Stimulated activated CD4-positive, alpha-beta T cell treated with anti-CD3 and anti-CD28 coated beads, Interleukin-4, amount 100 ng/mL, for 48 hours (primary cell): ENCODE results near the gene OVCA2.
"Not testable (repeated sequence)": the region's sequence is repeated elsewhere in the genome, so short reads cannot be mapped to it uniquely, and the experiment has no call there.

ENCODE experiments used
- DNase-seq, 2 donors: peaks; one replicate each; pipeline ENCODE4 v3.0.0-alpha.2; 2020; ENCODE audit warnings: low read depth in 2 of 2

Gene OVCA2

DNA sequence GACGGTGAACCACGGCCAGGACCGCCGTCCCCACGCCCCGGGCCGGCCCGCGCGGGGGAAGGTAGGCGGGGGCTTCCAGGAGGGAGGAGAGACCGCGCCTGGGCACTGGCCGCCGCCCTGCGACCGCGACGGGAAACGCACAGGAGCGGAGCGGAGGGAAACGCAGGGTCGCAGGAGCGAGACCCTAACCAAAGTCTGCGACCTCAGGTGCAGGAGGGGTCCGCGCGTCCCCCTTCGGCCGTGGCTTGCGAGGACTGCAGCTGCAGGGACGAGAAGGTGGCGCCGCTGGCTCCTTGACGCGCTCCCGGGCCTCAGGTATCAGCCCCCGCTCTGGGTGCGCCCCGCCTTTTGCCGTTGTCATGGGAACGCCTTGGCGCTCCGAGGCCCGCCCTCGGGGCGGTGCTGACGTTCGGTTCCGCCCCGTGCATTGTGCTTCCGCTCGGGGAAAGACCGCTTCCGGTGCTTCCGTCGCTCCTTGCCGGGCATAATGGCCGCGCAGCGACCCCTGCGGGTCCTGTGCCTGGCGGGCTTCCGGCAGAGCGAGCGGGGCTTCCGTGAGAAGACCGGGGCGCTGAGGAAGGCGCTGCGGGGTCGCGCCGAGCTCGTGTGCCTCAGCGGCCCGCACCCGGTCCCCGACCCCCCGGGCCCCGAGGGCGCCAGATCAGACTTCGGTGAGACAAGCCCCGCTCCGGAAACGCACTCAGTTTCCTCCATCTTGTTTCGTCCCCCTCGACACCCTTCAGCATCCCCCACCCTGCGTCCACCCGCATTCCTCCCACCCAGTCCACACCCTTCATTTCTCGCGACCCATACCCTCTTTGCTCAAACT lies at the start of gene OVCA2:
TSS of gene OVCA2 (plus strand) at position 462 of the 829 bp plus-strand sequence. CDS start at position 488, 26 bp downstream.
- peak; percentile 95 for DNase-seq

DNA sequence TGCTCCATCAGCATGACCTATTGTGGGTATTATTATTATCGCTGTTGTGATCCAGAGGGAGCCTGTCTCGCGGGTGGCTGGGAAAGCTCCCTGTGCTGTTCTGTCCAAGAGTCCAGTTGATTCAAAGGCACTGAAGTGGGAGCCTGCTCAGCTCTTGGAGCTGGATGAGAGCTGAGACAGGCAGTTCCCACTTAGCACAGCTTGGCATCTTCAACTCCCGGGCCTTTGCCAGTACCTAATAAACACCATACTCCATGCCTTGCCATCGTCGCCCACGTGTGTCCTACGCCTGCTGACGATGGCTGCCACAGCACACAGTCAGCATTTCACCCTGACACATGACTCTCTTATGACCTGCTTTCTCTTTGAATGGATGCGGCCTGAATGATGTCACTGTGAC lies 49.3 kb upstream of the OVCA2 start:
- DNase-seq = no peak

DNA sequence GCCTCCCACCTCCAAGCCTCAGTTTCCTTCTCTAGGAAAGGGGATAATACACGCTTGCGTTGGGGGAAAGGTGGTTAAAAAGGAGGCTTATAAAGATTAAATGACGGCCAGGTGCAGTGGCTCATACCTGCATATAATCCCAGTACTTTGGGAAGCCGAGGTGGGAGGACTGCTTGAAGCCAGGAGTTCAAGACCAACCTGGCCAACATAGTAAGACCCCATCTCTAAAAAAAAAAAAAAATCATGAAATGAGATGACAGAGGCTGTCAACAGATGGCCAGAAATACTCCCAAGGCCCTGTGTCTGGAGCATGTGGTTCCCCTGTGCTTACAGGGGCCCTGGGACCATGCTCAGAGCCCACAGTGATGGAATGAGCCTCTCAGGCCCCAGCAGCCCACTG lies 47.1 kb upstream of the OVCA2 start:
- DNase-seq = no peak

DNA sequence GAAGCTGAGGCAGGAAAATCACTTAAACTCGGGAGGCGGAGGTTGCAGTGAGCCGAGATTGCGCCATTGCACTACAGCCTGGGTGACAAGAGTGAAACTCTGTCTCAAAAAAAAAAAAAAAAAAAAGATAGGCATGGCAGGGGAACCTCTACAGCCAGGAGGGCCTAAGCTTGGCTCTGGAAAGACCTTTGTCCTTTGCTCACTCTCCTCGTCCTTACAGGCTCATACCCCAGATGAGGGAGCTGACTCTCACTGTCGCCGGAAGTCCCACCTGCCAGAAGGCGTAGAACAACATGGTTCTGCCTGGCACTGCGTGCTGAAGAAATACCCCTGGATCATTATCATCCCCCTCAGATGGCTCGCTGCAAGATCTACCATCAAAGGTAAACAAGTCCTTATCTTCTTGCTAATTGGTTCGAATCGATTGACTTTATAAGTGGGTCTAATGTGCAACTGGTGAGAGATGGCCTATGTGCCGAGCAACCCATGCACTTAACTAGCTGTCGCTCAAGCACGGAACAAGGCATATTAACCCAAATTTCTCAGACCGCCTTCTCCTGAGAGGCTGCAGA lies 46.4 kb upstream of the OVCA2 start:
- DNase-seq = no peak

- DNase-seq = no peak
Observed at GRCh38 chr17:1995907-1996799, 45.7 kb upstream of the OVCA2 start.

GRCh38 chr17:1996800-1997288 lies 45.0 kb upstream of the OVCA2 start:
- no peak for DNase-seq

GRCh38 chr17:1997289-1997926 lies 44.4 kb upstream of the OVCA2 start:
- no peak for DNase-seq

GRCh38 chr17:1997927-1998742 lies 43.7 kb upstream of the OVCA2 start:
- DNase-seq = no peak

- DNase-seq = no peak
Observed at GRCh38 chr17:1999557-2000251, 42.1 kb upstream of the OVCA2 start.

DNA sequence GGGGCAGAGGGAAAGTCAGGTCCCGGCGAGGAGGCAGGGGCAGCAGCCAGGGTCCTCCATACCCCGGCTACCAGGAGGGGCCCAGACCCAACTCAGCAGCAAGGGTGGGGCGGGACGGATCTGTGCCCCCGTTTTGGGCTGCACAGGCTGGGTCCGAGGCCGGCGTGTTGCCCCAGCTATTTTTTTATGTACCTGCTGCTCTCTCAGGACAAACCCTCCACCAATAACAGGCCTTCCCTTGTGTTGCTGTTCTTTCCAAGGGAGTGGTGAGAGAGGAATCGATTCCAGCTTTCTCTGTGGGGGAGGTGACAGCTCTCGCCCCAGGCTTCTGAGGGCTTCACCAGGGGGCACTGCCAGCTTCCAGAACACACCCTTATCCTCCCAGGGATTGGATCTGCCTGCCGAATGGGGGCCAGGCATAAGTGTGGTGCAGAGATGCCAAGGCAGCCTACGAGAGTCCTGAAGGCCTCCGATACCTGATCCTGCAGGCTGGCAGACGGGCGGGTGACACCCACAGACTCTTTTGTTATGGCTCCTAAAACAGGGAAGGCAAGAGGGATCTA lies 39.0 kb upstream of the OVCA2 start:
- no peak for DNase-seq

DNA sequence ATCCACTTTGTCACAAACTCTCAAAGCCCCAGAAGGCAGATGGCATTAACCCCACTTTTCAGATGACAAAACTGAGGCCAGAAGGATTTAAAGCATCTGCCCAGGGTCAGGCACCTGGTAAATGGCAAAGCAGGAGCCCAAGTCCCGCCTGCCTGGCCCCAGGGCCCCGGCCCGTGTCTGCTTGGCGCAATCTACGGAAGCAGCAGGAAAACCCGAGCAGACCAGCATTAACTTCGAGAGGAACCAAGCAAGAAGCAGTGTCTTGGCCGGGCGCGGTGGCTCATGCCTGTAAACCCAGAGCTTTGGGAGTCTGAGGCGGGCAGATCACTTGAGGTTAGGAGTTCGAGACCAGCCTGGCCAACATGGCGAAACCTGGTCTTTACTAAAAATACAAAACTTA lies 38.3 kb upstream of the OVCA2 start:
- DNase-seq = no peak

DNA sequence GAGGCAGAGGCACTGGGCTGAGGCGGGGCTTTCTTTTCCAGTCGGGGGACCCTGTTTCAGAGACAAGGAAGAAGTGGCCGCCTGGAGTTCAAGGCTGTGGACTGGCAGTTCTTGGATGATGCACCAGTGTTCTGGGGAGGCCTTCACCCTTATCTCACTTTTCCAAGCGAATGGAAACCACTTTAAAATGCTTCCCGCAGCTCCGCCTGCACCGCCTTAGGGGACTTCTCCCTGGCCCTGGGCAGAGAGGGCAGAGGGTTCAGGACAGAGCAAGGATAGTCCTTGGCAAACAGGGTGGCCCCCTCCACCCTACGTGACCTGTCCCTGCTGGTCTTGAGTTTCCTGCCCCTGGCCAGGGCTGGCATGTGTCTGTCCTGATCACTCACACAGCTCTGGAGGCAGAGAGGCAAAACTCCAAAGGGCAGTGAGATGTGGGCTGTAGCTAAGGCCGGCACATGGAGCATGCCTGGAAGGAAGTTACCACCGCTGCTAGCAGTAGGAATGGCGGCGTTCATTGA lies 37.3 kb upstream of the OVCA2 start:
- DNase-seq = no peak

DNA sequence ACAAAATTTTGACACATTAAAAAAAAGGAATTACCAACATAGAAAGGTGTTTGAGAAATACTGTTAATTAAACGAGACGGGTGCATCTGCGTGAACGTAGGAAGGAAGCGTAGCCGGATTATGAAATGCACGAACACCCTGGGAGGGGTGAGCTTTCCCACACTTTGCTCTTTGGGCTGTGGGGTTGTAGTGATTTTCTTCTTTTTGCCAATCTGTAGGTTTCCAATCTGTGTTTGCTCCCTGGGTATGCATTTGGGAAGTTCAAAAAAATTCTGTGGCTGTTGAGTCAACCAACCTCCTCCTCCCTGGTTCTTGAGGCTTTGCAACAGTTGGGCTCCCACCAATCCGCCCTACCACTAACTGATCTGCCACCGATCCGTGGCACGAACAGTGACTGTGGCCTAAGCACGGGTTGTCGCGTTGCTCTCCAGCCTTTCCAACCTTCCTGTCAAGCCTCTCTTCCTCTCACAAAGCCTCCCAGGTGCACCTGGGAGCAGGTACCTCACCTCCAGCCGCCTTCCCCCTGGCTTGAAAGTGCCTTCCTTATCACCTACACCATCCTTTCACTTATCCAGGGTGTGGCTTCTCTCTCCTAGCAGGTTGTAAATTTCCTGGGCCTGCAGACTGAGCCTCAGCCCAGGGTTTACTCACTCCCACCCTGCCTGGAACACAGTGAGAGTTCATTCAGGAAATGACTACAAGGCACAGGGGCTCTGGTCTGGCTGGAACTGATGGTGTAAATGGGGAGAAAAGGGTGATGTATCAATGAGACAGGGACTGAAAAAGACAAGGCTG lies 33.3 kb upstream of the OVCA2 start:
- no peak for DNase-seq

DNA sequence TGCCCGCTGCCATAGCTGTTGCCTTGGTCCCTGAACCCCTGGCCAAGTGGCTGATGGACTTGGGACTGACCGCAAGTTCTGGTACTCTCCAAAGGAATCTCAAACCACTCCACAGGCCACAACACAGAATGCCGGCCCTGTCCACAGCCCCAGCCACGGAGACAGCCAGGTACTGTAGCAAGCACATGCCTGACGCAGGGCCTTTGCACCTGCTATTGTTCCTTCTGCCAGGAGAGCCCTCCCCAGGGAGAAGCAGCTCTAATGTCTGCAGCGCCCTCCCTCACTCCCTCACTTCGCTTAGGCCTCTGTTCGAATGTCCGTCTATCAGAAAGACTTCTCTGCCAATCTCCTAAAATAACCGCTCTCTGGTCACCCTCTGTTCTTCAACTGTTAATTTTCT lies 32.1 kb upstream of the OVCA2 start:
- DNase-seq = no peak

DNA sequence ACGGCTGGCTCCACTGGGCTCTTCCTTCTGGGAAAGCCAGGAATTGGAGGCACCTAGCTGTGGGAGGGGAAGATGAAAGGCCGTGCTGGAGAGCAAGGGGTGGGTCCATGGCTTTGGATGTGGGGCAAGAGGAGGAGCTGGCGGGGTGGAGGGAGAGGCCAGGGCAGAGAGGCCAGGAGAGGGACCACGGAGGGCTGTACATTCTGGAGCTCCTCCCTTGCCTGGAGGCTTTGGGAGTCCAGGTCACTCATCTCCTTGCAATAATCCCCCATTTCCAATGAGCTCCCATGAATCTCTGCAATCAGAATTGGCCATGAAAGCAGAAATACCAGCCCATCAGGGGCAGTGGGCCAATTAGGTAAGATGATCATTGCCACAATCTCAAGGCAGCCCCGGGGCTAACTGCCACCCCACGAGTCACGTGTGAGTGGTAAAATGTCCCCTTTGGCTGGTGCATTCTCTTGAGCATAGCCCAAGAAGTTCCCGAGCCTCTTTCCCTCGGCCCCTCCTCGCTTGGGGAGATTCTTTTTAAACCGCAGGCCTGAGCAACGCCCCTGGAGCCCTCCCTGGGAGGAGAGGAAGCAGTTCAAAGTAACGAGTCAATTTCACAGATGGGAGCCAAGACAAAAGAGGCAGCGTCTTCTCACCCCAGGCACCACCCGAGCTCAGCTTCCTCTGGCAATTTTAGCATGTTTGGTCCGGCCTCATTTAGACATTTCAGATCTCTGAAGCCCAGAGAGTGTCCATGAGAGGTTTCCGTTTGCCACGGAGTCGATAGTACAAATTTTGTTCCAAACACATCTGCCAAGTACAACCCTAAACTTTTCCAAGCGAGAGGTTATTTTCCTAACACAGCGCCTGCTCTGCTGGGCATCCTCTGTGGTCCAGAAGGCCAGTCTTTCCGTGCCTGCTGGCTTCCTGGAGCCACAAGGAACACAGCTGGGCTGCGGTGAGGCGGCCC lies 30.1 kb upstream of the OVCA2 start:
- no peak for DNase-seq

DNA sequence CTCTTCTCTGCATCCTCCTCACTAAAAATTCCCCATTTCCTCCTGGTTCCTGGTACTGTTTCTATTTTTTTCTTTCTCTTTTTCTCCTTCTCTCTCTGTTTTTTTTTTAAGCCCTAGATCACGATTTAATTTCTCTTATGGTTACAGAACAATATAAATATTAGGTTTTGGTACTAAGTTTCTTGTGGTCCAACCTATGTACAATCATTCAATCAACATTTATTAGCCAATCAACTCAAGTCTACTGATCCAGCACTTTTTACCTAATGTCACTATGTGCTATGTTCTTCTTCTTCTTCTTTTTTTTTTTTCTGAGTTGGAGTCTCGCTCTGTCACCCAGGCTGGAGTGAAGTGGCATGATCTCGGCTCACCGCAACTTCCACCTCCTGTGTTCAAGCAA lies 29.3 kb upstream of the OVCA2 start:
- DNase-seq = no peak

GRCh38 chr17:2013220-2013993 lies 28.4 kb upstream of the OVCA2 start:
- not testable (repeated sequence) for DNase-seq
